Large intestine (tissue), 3 donors: ENCODE results near the gene YIPF7. TPM values are rescaled to one million over a fixed set of nuclear protein-coding genes. Genes with fewer than 3 reads are reported as not detected.

ENCODE experiments used
- DNase-seq, 2 donors: peaks; one replicate each; pipeline versions ENCODE4 v3.0.0 to v3.0.0-alpha.2; 2013
- H3K27ac ChIP-seq: one replicate; pipeline ENCODE4 v1.5.1; 2013; ENCODE audit warnings: low read length
- H3K27me3 ChIP-seq: 2 replicates; pipeline ENCODE4 v1.6.1; 2013; ENCODE audit warnings: low read length; ENCODE audit not compliant: control insufficient read depth, insufficient read depth
- H3K36me3 ChIP-seq: 2 replicates; pipeline ENCODE4 v1.6.1; 2013; ENCODE audit warnings: low read length; ENCODE audit not compliant: control insufficient read depth, insufficient read depth
- H3K4me1 ChIP-seq: one replicate; pipeline ENCODE4 v1.6.1; 2013; ENCODE audit warnings: low read length; ENCODE audit not compliant: control insufficient read depth, insufficient read depth
- H3K4me3 ChIP-seq: one replicate; pipeline ENCODE4 v1.5.1; 2013; ENCODE audit warnings: low read length
- H3K9me3 ChIP-seq: one replicate; pipeline ENCODE4 v1.6.1; 2013; ENCODE audit warnings: mild to moderate bottlenecking, low read depth, low read length, moderate library complexity; ENCODE audit not compliant: control insufficient read depth
- WGBS: methylation state at CpG from one replicate; pipeline ENCODE4 v1.1.5; 2013; ENCODE audit warnings: low lambda C conversion rate; ENCODE audit not compliant: insufficient coverage; 5-methylcytosine and 5-hydroxymethylcytosine counted together
- polyA plus RNA-seq: library from polyadenylated mRNA; unstranded; fragments of 120-200 nt; gene quantifications from one replicate; pipeline ENCODE4 v1.2.1, GENCODE V29; 2013

Gene YIPF7
- polyA plus RNA-seq, 1 donor = 0.22 TPM

DNA sequence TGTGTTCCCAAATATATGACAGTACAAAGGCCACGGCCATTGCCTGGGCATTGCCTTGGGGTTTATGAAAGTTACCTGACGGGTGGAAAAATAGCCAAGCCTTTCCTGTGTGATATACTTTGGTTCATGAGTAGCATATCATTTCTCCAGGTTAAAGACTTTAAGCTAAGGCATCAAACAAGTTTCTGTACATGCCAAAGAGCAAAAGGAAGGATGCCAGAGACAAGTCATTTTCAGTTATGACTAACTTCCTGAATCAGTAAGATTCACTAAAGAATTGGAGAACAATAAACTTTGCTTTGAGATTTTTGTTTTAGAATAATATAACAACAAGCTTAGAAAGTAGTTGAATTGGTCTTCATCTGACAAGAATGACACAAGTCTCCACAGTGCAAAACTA, 17.1 kb upstream of the YIPF7 start:
- WGBS = no CpG with 5 or more reads among the region's 2 CpGs
- Histone ChIP-seq H3K27me3 (no peaks in the 10 kb centered on the region), H3K4me1 (no peaks in the 10 kb centered on the region), H3K4me3 (no peak overlapping the region), H3K9me3 (no peaks in the 10 kb centered on the region), H3K36me3 (no peaks in the 10 kb centered on the region), H3K27ac (no peak overlapping the region)
- no peak for DNase-seq

DNA sequence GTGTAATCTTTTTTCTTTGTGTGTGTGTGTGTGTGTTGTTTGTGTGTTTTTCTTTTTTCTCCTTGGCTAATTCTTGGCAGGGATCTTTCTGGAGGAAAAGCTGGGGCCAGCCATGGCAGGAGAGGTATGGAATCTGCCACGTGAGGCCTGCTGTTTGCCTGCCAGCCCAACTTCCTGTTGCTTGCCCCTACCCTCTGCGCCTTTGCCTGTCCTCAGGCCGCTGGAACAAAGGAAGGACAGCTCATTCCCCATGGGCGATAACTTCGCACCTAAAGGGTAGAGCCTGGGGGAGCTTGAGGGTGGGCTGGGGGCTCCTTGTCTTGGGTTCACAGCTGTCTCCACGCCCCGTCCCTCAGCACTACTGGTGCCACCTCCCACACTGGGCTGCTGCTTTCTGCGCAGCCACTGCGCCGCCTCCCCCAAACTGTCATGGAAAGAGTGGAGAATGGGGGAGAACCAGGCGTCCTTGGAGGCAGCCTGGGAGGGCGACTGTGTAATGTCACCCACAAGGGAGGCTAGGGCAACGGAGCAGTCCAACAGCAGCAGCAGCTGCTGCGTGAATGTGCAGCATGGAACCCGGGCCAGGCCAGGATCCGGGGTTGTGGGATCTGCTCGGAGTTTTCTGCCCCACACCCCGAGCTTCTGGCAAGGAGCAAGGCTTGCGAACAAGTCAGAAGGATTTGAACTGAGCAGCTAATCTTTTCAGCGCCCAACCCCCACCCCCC, 12.3 kb upstream of the YIPF7 start:
- Histone ChIP-seq H3K4me3 (no peak overlapping the region), H3K27ac (no peak overlapping the region), H3K36me3 (no peaks in the 10 kb centered on the region), H3K27me3 (no peaks in the 10 kb centered on the region), H3K4me1 (no peaks in the 10 kb centered on the region), H3K9me3 (no peaks in the 10 kb centered on the region)
- DNase-seq = peak in 1 of 2 donors; percentile 3
- WGBS = no CpG with 5 or more reads among the region's 20 CpGs

DNA sequence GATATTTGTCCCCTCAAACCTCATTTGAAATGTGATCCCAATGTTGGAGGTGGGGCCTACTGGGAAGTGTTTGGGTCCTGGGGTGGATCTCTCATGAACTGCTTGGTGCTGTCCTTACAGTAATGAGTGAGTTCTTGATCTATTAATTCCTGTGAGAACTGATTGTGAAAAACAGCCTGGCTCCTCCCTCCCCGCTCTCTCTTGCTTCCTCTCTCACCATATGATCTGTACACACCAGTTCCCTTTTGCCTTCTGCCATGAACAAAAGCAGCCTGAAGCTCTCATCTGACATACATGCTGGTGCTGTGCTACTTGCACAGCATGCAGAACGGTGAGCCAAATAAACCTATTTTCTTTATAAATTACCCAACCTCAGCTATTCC, 11.2 kb upstream of the YIPF7 start:
- no peaks in the 10 kb centered on the region for H3K9me3 ChIP-seq
- H3K36me3 ChIP-seq = no peaks in the 10 kb centered on the region
- no peaks in the 10 kb centered on the region for H3K27me3 ChIP-seq
- WGBS = 57% methylated on average over 1 of the region's 2 CpGs
- DNase-seq = no peak
- H3K4me1 ChIP-seq = no peaks in the 10 kb centered on the region
- H3K4me3 ChIP-seq = no peak overlapping the region
- no peak overlapping the region for H3K27ac ChIP-seq

DNA sequence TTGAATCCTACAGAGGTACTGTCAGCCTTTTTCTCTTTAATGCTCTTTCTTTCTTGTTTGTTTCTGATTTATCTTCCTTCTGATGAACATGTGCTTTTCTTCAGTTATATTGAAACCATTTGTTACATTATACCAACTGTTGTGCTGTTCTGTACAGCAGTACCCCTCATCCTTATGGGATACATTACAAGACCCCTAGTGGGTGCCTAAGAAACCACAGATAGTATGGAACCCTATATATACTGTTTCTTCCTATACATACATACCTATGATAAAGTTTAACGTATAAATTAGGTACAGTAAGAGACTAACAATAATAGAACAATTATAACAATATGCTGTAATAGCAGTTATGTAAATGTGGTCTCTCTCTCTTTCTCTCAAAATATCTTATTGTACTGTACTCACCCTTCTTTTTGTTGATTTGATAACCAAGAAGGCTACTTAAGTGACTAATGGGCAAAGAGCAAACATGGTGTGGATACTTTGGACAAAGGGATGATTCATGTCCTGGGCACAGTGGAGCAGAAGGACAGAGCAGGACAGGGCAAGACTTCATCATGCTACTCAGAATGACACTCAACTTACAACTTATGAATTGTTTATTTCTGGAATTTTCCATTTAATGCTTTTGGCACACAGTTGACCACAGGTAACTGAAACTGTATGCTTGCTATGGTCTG, 10.7 kb upstream of the YIPF7 start:
- no peak for DNase-seq
- H3K27ac ChIP-seq = no peak overlapping the region
- H3K4me1 ChIP-seq = no peaks in the 10 kb centered on the region
- H3K9me3 ChIP-seq = no peaks in the 10 kb centered on the region
- H3K4me3 ChIP-seq = no peak overlapping the region
- whole genome bisulfite sequencing = no CpG with 5 or more reads among the region's 1 CpG
- no peaks in the 10 kb centered on the region for H3K27me3 ChIP-seq
- no peaks in the 10 kb centered on the region for H3K36me3 ChIP-seq

DNA sequence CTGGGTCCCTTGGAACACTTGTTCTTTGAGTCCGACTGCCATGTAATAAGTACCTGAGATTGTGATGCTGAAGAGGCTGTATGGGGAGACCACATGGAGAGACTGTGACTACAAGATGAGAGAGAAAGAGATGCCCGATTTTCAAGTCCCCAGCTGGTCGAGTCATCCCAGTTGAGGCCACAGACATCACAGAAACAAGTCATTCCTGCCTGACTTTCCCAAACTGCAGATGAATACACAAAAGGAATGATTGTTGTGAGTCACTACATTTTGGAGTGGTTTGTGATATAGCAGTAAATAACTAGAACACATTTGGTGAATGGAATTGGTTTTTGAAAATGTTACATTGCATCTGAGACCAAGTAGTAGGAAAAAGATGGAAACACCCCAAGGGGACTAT, 9.0 kb upstream of the YIPF7 start:
- Histone ChIP-seq H3K4me3 (no peak overlapping the region), H3K4me1 (no peaks in the 10 kb centered on the region), H3K27me3 (no peaks in the 10 kb centered on the region), H3K9me3 (no peaks in the 10 kb centered on the region), H3K36me3 (no peaks in the 10 kb centered on the region), H3K27ac (no peak overlapping the region)
- no peak for DNase-seq
- WGBS = no CpG with 5 or more reads among the region's 3 CpGs

DNA sequence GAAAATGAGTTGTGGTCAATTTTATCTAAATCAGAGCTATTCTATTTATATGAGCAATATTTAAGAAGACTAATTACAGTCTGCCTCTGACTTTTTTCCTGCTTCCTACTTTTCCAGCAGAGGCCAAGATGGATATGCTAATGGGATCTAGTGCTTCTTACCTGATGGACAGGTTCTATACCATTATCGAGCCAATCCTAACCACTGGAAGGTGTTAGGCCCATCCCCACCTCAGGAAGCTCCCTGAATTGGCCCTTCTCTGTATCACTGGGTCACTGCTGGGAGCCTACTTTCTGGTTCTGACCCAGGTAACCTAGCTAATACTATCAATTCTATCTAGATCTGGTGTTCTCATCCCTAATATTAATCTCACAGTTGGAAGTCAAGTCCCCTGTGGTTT, 577 bp upstream of the YIPF7 start:
- H3K9me3 ChIP-seq = no peaks in the 10 kb centered on the region
- no peaks in the 10 kb centered on the region for H3K4me1 ChIP-seq
- no peak for DNase-seq
- H3K27me3 ChIP-seq = no peaks in the 10 kb centered on the region
- no CpG with 5 or more reads among the region's 1 CpG for WGBS
- no peak overlapping the region for H3K27ac ChIP-seq
- no peaks in the 10 kb centered on the region for H3K36me3 ChIP-seq
- no peak overlapping the region for H3K4me3 ChIP-seq

DNA sequence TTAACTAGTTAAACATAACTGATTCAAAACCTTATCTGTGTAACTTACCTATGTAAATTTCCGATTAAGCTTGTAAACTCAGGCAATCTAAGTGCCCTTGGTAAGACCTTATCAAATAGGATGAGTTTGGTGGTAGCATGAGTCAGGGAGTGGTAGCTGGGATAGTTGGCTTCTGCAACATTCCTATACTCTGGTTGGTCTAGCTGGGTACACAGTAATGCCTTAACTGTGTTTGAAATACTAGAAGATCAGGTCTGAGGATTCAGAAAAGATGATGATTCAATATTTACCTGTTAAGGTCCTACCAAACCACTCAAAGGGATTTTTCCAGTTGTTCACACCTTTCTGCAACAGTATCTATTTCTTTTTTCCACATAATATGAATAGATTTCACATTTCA, 5.3 kb downstream of the YIPF7 start:
- Histone ChIP-seq H3K4me1 (no peaks in the 10 kb centered on the region), H3K36me3 (no peaks in the 10 kb centered on the region), H3K27me3 (no peaks in the 10 kb centered on the region), H3K9me3 (no peaks in the 10 kb centered on the region), H3K4me3 (no peak overlapping the region), H3K27ac (no peak overlapping the region)
- no peak for DNase-seq
- no CpG with 5 or more reads among the region's 1 CpG for WGBS

DNA sequence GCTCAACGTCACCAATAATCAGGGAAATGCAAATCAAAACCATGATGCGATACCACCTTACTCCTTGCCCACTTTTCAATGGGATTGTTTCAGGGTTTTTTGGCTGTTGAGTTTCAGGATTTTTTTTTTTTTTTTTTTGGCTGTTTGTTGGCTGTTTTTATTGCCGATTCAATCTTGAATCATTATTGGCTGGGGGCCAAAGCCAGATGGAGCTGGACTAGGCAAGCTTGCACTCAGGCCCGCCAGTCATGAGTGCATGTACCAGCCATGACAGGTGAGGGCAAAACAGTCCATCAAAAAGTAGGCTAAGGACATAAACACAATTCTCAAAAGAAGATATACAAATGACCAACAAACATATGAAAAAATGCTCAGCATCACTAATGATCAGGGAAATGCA, 13.3 kb downstream of the YIPF7 start:
- Histone ChIP-seq H3K4me1 (no peaks in the 10 kb centered on the region), H3K27me3 (no peaks in the 10 kb centered on the region), H3K36me3 (no peaks in the 10 kb centered on the region), H3K9me3 (no peaks in the 10 kb centered on the region), H3K4me3 (no peak overlapping the region), H3K27ac (no peak overlapping the region)
- no peak for DNase-seq
- 100% methylated on average over 2 of the region's 4 CpGs for WGBS

DNA sequence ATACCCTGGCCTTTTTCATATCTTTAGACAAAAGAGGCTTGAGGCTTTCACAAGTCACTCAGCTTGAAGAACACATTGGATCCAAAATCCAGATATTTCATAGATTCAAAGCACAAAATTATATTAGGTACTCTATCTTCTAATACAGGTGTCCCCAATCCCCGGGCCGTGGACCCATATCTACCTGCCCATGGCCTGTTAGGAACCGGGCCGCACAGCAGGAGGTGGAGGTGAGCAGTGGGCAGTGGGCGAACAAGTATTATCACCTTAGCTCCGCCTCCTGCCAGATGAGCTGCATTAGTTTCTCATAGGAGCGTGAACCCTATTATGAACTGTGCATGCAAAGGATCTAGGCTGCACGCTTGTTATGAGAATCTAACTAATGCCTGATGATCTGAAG, 18.7 kb downstream of the YIPF7 start:
- WGBS = 40% methylated on average over 1 of the region's 8 CpGs
- no peak for DNase-seq
- no peak overlapping the region for H3K4me3 ChIP-seq
- H3K9me3 ChIP-seq = no peaks in the 10 kb centered on the region
- H3K27me3 ChIP-seq = no peaks in the 10 kb centered on the region
- no peak overlapping the region for H3K27ac ChIP-seq
- no peaks in the 10 kb centered on the region for H3K36me3 ChIP-seq
- H3K4me1 ChIP-seq = no peaks in the 10 kb centered on the region

DNA sequence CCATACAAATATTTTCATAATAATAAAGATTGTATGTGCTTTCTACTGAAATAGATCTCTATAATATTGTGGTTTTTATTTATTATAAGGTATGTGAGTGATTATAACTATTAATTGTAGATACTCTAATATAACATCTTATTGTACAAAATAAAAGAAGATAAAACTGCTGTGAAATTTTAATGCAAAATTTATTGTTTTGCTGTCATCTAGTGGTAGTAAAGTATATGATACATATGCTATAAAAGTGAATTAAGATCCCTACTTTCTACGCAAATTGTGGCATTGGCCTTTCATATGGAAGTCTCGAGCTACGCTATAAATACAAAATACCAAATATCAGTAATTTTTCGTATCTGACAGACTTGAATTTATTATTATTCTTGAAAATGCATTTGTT, 19.3 kb downstream of the YIPF7 start:
- Histone ChIP-seq H3K4me3 (no peak overlapping the region), H3K27me3 (no peaks in the 10 kb centered on the region), H3K9me3 (no peaks in the 10 kb centered on the region), H3K4me1 (no peaks in the 10 kb centered on the region), H3K27ac (no peak overlapping the region), H3K36me3 (no peaks in the 10 kb centered on the region)
- no peak for DNase-seq
- 61% methylated on average over 3 of the region's 4 CpGs for WGBS
